Measurements from ENCODE around the gene RNF225. TPM values are rescaled to one million over a fixed set of nuclear protein-coding genes. Genes with fewer than 3 reads are reported as not detected.
"Not testable (repeated sequence)": the region's sequence is repeated elsewhere in the genome, so short reads cannot be mapped to it uniquely, and the experiment has no call there.

The RNF225 gene
- total and polyA plus RNA-seq, 2 donors = not detected

DNA sequence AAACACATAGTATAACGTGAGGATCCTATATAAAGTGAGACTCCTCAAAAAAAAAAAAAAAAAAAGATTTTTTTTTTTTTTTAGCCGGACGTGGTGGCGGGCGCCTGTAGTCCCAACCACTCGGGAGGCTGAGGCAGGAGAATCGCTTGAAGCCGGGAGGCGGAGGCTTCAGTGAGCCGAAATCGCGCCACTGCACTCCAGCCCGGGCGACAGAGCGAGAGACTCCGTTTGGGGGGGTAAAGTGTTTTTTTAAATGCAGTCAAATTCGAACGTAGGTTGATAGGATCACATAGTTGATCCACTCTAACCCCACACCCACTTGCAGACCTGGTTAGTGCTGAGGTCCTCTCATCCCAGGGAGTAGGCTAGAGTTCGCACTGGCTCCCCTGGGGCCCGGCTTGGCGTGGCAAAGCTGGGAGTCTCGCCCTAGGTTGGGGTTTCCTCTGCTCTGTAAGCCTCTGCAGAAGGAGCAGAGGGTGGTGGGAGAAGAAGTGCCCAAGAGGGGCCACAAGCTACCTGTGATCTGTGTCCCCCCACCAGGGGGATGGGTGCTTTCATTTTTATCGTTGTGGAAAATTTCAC lies 6.5 kb downstream of the RNF225 start:
- no peak for DNase-seq (ENCODE audit: low read depth in 6 of 9, low spot score in 9 of 9)
- Histone ChIP-seq H3K9me3 (ENCODE audit: control insufficient read depth in 2 of 2, insufficient read depth in 1 of 2, low read length in 1 of 2) (no peaks in the 10 kb centered on the region), H3K36me3 (ENCODE audit: control insufficient read depth in 2 of 2, insufficient read depth in 2 of 2, low read length in 1 of 2) (no peaks in the 10 kb centered on the region), H3K27me3 (ENCODE audit: control insufficient read depth in 2 of 2, insufficient read depth in 1 of 2, low read length in 1 of 2) (peaks cover 10 to 21% of the 10 kb centered on the region in 2 donors), H3K27ac (ENCODE audit: low read depth in 1 of 2, low read length in 1 of 2) (no peak overlapping the region), H3K4me1 (ENCODE audit: control insufficient read depth in 2 of 2, insufficient read depth in 2 of 2, low read length in 2 of 2) (peaks cover 11 to 13% of the 10 kb centered on the region in 2 donors), H3K4me3 (ENCODE audit: low read length in 2 of 2) (peak overlapping the region; percentile 55 to 60)
- WGBS = 39% methylated on average over 23 of the region's 23 CpGs

DNA sequence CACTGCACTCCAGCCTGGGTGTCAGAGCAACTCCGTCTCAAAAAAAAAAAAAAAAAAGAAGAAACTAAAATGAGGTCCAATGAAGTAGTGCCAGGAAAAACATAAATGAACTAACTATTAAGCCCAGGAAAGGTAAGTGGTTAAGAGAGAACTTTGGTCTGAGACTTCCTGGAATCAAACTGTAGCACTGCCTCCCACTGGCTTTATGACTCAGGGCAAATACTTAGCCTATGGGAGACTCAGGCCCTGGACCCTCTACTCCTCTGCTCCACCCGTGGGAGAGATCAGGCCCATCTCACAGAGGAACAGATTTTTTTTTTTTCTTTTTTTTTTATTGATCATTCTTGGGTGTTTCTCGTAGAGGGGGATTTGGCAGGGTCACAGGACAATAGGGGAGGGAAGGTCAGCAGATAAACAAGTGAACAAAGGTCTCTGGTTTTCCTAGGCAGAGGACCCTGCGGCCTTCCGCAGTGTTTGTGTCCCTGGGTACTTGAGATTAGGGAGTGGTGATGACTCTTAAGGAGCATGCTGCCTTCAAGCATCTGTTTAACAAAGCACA lies 8.5 kb downstream of the RNF225 start:
- not testable (repeated sequence) for DNase-seq (ENCODE audit: low read depth in 6 of 9, low spot score in 9 of 9); H3K36me3 ChIP-seq (ENCODE audit: control insufficient read depth in 2 of 2, insufficient read depth in 2 of 2, low read length in 1 of 2); H3K9me3 ChIP-seq (ENCODE audit: control insufficient read depth in 2 of 2, insufficient read depth in 1 of 2, low read length in 1 of 2); H3K27ac ChIP-seq (ENCODE audit: low read depth in 1 of 2, low read length in 1 of 2); H3K4me3 ChIP-seq (ENCODE audit: low read length in 2 of 2); H3K27me3 ChIP-seq (ENCODE audit: control insufficient read depth in 2 of 2, insufficient read depth in 1 of 2, low read length in 1 of 2)
- WGBS = 84% methylated on average over 5 of the region's 5 CpGs
- peaks cover 24 to 25% of the 10 kb centered on the region in 2 donors for H3K4me1 ChIP-seq (ENCODE audit: control insufficient read depth in 2 of 2, insufficient read depth in 2 of 2, low read length in 2 of 2)

- H3K4me1 ChIP-seq (ENCODE audit: control insufficient read depth in 2 of 2, insufficient read depth in 2 of 2, low read length in 2 of 2) = peaks cover 20% of the 10 kb centered on the region in 2 donors
- no peak overlapping the region for H3K27ac ChIP-seq (ENCODE audit: low read depth in 1 of 2, low read length in 1 of 2)
- no peaks in the 10 kb centered on the region for H3K36me3 ChIP-seq (ENCODE audit: control insufficient read depth in 2 of 2, insufficient read depth in 2 of 2, low read length in 1 of 2)
- H3K9me3 ChIP-seq (ENCODE audit: control insufficient read depth in 2 of 2, insufficient read depth in 1 of 2, low read length in 1 of 2) = no peaks in the 10 kb centered on the region
- peak in 1 of 9 donors; percentile 18 for DNase-seq (ENCODE audit: low read depth in 6 of 9, low spot score in 9 of 9)
- no peaks in the 10 kb centered on the region for H3K27me3 ChIP-seq (ENCODE audit: control insufficient read depth in 2 of 2, insufficient read depth in 1 of 2, low read length in 1 of 2)
- WGBS = 91% methylated on average over 10 of the region's 10 CpGs
- peak overlapping the region; percentile 84 to 88 for H3K4me3 ChIP-seq (ENCODE audit: low read length in 2 of 2)
Measured at GRCh38 chr19:58406818-58407657, 11.6 kb downstream of the RNF225 start.

DNA sequence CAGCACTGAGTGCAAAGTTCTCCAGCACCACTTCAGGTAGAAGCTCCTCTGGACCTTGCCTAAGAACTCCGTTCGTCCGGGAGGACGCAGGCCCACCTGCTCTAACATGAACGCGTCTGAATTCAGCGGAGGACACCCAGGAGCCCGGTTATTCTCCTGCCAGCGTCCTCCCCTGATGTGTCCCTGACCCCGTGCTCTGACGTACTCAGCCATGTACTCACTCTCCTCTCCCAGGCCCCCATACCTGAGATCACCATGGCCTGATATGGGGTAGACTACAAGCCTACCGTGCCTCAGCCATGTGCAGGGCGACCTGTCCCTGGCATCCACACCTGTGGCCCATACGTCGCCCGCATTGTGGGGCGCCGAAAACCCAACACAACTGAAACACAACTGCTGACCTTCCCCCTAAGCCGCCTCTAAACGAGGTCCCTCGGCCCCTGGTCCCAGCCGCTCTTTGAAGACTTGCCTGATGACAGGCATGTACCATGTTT lies 12.2 kb downstream of the RNF225 start:
- Histone ChIP-seq H3K27me3 (ENCODE audit: control insufficient read depth in 2 of 2, insufficient read depth in 1 of 2, low read length in 1 of 2) (no peaks in the 10 kb centered on the region), H3K27ac (ENCODE audit: low read depth in 1 of 2, low read length in 1 of 2) (peak overlapping the region; percentile 73 to 87), H3K4me1 (ENCODE audit: control insufficient read depth in 2 of 2, insufficient read depth in 2 of 2, low read length in 2 of 2) (peaks cover 18 to 19% of the 10 kb centered on the region in 2 donors), H3K36me3 (ENCODE audit: control insufficient read depth in 2 of 2, insufficient read depth in 2 of 2, low read length in 1 of 2) (no peaks in the 10 kb centered on the region), H3K9me3 (ENCODE audit: control insufficient read depth in 2 of 2, insufficient read depth in 1 of 2, low read length in 1 of 2) (no peaks in the 10 kb centered on the region), H3K4me3 (ENCODE audit: low read length in 2 of 2) (peak overlapping the region; percentile 84 to 88)
- WGBS = 26% methylated on average over 22 of the region's 22 CpGs
- DNase-seq (ENCODE audit: low read depth in 6 of 9, low spot score in 9 of 9) = no peak

GRCh38 chr19:58408152-58409009 lies 12.9 kb downstream of the RNF225 start, which contains the start of gene ZNF584:
Gene ZNF584, plus strand, starts transcription at chr19:58408649. Its CDS starts 499 bp downstream, at chr19:58409148.
- Histone ChIP-seq H3K36me3 (ENCODE audit: control insufficient read depth in 2 of 2, insufficient read depth in 2 of 2, low read length in 1 of 2) (no peaks in the 10 kb centered on the region), H3K27ac (ENCODE audit: low read depth in 1 of 2, low read length in 1 of 2) (peak within 1 kb of the TSS; percentile 73 to 87), H3K9me3 (ENCODE audit: control insufficient read depth in 2 of 2, insufficient read depth in 1 of 2, low read length in 1 of 2) (no peaks in the 10 kb centered on the region), H3K4me3 (ENCODE audit: low read length in 2 of 2) (peak within 1 kb of the TSS; percentile 84 to 88), H3K27me3 (ENCODE audit: control insufficient read depth in 2 of 2, insufficient read depth in 1 of 2, low read length in 1 of 2) (no peaks in the 10 kb centered on the region), H3K4me1 (ENCODE audit: control insufficient read depth in 2 of 2, insufficient read depth in 2 of 2, low read length in 2 of 2) (peaks cover 18 to 19% of the 10 kb centered on the region in 2 donors)
- under 1% methylated on average over 100 of the region's 100 CpGs for WGBS
- DNase-seq (ENCODE audit: low read depth in 6 of 9, low spot score in 9 of 9) = peak; percentile 85 to 98 (median 94)

- Histone ChIP-seq H3K9me3 (ENCODE audit: control insufficient read depth in 2 of 2, insufficient read depth in 1 of 2, low read length in 1 of 2) (no peaks in the 10 kb centered on the region), H3K27me3 (ENCODE audit: control insufficient read depth in 2 of 2, insufficient read depth in 1 of 2, low read length in 1 of 2) (no peaks in the 10 kb centered on the region), H3K36me3 (ENCODE audit: control insufficient read depth in 2 of 2, insufficient read depth in 2 of 2, low read length in 1 of 2) (no peaks in the 10 kb centered on the region), H3K4me1 (ENCODE audit: control insufficient read depth in 2 of 2, insufficient read depth in 2 of 2, low read length in 2 of 2) (peaks cover 18 to 19% of the 10 kb centered on the region in 2 donors), H3K27ac (ENCODE audit: low read depth in 1 of 2, low read length in 1 of 2) (peak overlapping the region in 1 of 2 donors; percentile 31), H3K4me3 (ENCODE audit: low read length in 2 of 2) (peak overlapping the region; percentile 84 to 88)
- 8% methylated on average over 34 of the region's 34 CpGs for WGBS
- DNase-seq (ENCODE audit: low read depth in 6 of 9, low spot score in 9 of 9) = no peak
Measured at GRCh38 chr19:58409010-58409790, 13.7 kb downstream of the RNF225 start.

DNA sequence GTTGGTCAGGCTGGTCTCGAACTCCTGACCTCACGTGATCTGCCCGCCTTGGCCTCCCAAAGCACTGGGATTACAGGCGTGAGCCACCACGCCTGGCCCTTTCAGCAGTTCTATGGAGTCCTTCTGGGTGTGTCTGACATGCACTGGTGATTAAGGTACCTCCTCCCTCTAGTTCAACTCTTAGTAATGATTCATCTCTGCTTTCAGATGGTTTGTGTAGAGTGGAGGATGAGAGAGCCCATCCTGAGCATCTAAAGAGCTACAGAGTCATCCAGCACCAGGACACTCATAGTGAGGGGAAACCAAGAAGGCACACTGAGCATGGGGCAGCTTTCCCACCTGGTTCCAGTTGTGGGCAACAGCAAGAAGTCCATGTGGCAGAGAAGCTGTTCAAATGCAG lies 21.1 kb downstream of the RNF225 start:
- Histone ChIP-seq H3K36me3 (ENCODE audit: control insufficient read depth in 2 of 2, insufficient read depth in 2 of 2, low read length in 1 of 2) (peaks cover 22 to 33% of the 10 kb centered on the region in 2 donors), H3K4me1 (ENCODE audit: control insufficient read depth in 2 of 2, insufficient read depth in 2 of 2, low read length in 2 of 2) (no peaks in the 10 kb centered on the region), H3K9me3 (ENCODE audit: control insufficient read depth in 2 of 2, insufficient read depth in 1 of 2, low read length in 1 of 2) (peaks cover 0 to 4% of the 10 kb centered on the region in 2 donors), H3K27me3 (ENCODE audit: control insufficient read depth in 2 of 2, insufficient read depth in 1 of 2, low read length in 1 of 2) (no peaks in the 10 kb centered on the region), H3K4me3 (ENCODE audit: low read length in 2 of 2) (no peak overlapping the region), H3K27ac (ENCODE audit: low read depth in 1 of 2, low read length in 1 of 2) (no peak overlapping the region)
- 97% methylated on average over 5 of the region's 5 CpGs for whole genome bisulfite sequencing
- no peak for DNase-seq (ENCODE audit: low read depth in 6 of 9, low spot score in 9 of 9)

GRCh38 chr19:58417071-58417470 lies 21.6 kb downstream of the RNF225 start:
- peaks cover 22 to 33% of the 10 kb centered on the region in 2 donors for H3K36me3 ChIP-seq (ENCODE audit: control insufficient read depth in 2 of 2, insufficient read depth in 2 of 2, low read length in 1 of 2)
- WGBS = 98% methylated on average over 7 of the region's 7 CpGs
- H3K9me3 ChIP-seq (ENCODE audit: control insufficient read depth in 2 of 2, insufficient read depth in 1 of 2, low read length in 1 of 2) = peaks cover 0 to 4% of the 10 kb centered on the region in 2 donors

More at GRCh38 chr19:58417071-58417470, 21.6 kb downstream of the RNF225 start:
- Histone ChIP-seq H3K27ac (ENCODE audit: low read depth in 1 of 2, low read length in 1 of 2) (no peak overlapping the region), H3K27me3 (ENCODE audit: control insufficient read depth in 2 of 2, insufficient read depth in 1 of 2, low read length in 1 of 2) (no peaks in the 10 kb centered on the region), H3K4me1 (ENCODE audit: control insufficient read depth in 2 of 2, insufficient read depth in 2 of 2, low read length in 2 of 2) (no peaks in the 10 kb centered on the region), H3K4me3 (ENCODE audit: low read length in 2 of 2) (no peak overlapping the region)
- DNase-seq (ENCODE audit: low read depth in 6 of 9, low spot score in 9 of 9) = no peak
